Activated naive CD4-positive, alpha-beta T cell treated with anti-CD3 and anti-CD28 coated beads, Interleukin-2, amount 10 ng/mL, durations not matched to agents 7 days and 5 days (primary cell): ENCODE data around the gene DCDC2.
"Not testable (repeated sequence)": the region's sequence is repeated elsewhere in the genome, so short reads cannot be mapped to it uniquely, and the experiment has no call there.

Experiments
- CTCF ChIA-PET: fragments of 350-600 bp; sonication (Branson Sonifier 250); formaldehyde crosslinking; loops from one replicate; lab custom pipeline; 2021; ENCODE audit warnings: antibody characterized with exemption; lab: Charles Lee
- DNase-seq: peaks from one replicate; pipeline ENCODE4 v3.0.0-alpha.2; 2020
- H3K27ac Mint-ChIP-seq: one replicate; pipeline ENCODE4 v1.8.0; 2021; ENCODE audit warnings: mild to moderate bottlenecking, moderate library complexity, mixed read lengths
- H3K27me3 Mint-ChIP-seq: one replicate; pipeline ENCODE4 v1.8.0; 2021; ENCODE audit warnings: mild to moderate bottlenecking, mixed read lengths
- H3K36me3 Mint-ChIP-seq: one replicate; pipeline ENCODE4 v1.8.0; 2021; ENCODE audit warnings: mixed read lengths
- H3K4me1 Mint-ChIP-seq: one replicate; pipeline ENCODE4 v1.8.0; 2021; ENCODE audit warnings: mixed read lengths
- H3K4me3 Mint-ChIP-seq: one replicate; pipeline ENCODE4 v1.8.0; 2021; ENCODE audit warnings: mild to moderate bottlenecking, moderate library complexity, mixed read lengths
- H3K9me3 Mint-ChIP-seq: one replicate; pipeline ENCODE4 v1.8.0; 2021; ENCODE audit warnings: mixed read lengths

DCDC2 gene

DNA sequence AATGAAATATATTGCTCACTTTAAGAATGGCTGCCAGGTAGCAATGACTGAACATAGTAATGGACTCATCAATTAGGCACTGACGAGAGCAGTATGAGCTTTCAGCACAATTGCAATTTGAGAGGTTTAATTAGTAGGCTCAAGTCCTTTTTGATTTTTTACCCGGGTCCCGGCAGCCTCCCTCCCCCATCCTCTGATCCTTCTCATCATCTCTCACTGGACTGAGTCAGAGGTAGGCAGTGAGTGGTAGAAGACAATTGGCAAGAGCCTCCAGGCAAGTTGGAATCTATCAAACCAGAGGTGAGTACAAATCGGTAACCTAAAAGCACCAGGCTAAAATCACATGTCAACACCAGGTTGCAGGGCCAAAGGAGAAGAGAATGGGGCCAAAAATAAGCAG, 107.9 kb downstream of the DCDC2 start:
- no peak overlapping the region for H3K27ac Mint-ChIP-seq
- no peaks in the 10 kb centered on the region for H3K27me3 Mint-ChIP-seq
- CTCF ChIA-PET = no interaction called here
- DNase-seq = no peak
- H3K9me3 Mint-ChIP-seq = no peaks in the 10 kb centered on the region
- no peak overlapping the region for H3K4me3 Mint-ChIP-seq
- H3K36me3 Mint-ChIP-seq = no peaks in the 10 kb centered on the region
- H3K4me1 Mint-ChIP-seq = no peaks in the 10 kb centered on the region

DNA sequence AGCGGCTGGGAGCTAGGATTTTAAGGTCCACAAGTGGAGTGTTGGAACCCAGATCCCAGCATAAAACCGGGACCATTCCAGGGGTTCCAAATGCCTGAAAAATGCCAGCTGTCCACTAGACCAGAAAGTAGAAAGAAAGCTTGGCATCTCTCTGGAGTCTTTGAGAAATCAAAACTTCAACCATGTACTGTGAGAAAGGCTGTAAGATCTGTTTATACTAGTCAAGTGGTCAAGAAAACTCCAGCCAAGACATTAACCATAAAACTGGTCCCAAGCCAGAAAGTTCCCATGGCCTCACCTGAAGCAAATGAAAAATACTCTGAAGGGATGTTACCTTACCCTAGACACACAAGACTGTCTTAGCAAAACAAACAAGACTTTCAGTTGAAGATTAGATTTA, 112.6 kb downstream of the DCDC2 start:
- CTCF ChIA-PET = no interaction called here
- Mint-ChIP-seq H3K4me3 (no peak overlapping the region), H3K27me3 (peaks cover 4% of the 10 kb centered on the region)

DNA sequence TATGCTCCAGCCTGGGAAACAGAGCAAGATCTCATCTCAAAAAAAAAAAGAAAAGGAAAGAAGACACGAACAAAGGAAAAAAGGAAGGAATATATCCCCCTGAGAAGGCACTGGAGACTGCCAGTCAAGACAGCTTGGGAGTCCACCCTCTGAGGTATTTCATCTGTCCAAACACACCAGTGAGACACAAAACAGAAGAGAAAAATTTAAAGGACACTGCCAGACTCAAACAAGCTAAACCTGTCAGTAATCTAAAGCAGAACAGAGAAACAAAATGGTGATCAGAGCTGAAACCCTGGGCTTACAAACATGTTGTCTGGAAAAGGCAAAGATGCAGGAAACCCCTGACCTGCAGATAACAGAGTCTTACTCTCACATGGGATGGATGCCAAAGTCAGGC, 114.9 kb downstream of the DCDC2 start:
- no peaks in the 10 kb centered on the region for H3K4me1 Mint-ChIP-seq
- H3K9me3 Mint-ChIP-seq = no peaks in the 10 kb centered on the region
- no peaks in the 10 kb centered on the region for H3K36me3 Mint-ChIP-seq
- CTCF ChIA-PET = no interaction called here
- no peak for DNase-seq
- no peak overlapping the region for H3K27ac Mint-ChIP-seq
- peaks cover 4% of the 10 kb centered on the region for H3K27me3 Mint-ChIP-seq
- no peak overlapping the region for H3K4me3 Mint-ChIP-seq

More for the DNA sequence above, 112.6 kb downstream of the DCDC2 start:
- Mint-ChIP-seq H3K36me3 (no peaks in the 10 kb centered on the region), H3K4me1 (no peaks in the 10 kb centered on the region), H3K27ac (no peak overlapping the region), H3K9me3 (no peaks in the 10 kb centered on the region)
- no peak for DNase-seq

DNA sequence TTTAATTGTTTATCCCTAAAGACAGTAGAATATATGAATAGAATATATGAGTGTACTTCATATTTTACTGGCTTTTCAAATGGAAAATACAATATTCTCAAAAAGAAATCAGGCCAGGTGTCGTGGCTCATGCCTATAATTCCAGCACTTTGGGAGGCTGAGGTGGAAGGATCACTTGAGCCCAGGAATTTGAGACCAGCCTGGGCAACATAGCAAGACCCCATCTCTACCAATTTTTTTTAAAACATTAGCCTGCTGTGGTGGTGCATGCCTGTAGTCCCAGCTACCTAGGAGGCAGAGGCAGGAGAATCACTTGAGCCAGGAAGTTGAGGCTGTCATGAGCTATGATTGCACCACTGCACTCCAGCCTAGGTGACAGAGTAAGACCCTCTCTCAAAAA, 116.1 kb downstream of the DCDC2 start:
- not testable (repeated sequence) for H3K9me3 Mint-ChIP-seq, H3K4me1 Mint-ChIP-seq

DNA sequence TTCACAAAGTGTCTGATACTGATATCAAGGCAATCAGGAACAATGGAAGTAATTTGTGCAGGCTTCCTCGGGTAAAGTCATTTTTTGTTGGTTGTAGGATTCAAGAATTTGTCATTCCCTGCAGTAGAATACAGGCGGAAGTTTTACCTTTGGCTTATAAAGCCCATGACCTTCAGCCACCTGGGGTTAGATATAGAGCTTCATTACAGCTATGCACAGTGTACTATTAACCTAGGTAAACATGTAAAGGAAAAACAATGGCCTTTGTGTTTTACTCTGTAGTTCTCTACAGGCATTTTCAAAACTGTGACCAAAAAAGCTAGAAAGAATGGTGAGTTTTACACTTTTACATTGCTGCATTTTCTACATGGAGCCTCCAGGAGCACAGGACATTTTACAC, 116.9 kb downstream of the DCDC2 start:
- no peaks in the 10 kb centered on the region for H3K4me1 Mint-ChIP-seq
- CTCF ChIA-PET = no interaction called here

More for the DNA sequence above, 116.1 kb downstream of the DCDC2 start:
- DNase-seq, H3K27ac Mint-ChIP-seq, H3K27me3 Mint-ChIP-seq, CTCF ChIA-PET, H3K4me3 Mint-ChIP-seq, H3K36me3 Mint-ChIP-seq: not testable (repeated sequence)

DNA sequence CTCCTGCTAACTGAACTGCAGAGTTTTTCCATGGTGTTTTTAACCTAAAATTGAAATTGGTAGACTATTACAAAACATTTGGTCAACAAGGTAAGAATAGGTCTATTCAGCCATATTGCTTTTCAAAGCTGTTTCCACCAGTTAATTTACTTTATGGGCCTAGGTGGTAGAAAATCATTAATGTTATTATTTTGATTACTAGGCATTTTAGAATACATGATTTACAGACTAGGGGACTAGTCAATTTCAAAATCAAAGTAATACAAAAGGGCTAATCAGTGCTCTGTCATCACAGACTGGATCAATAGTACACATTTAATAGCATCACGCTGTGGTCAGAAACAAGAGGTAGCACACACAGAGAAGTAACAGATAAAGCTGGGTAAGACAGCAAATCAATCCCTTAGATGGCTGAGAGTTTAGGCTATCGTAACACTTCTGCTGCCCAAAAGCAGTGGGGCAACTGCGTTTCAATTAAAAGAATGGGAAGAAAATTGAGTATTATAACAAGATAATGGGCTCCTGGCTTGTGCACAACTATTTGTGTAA, 117.4 kb downstream of the DCDC2 start:
- Mint-ChIP-seq H3K4me3 (no peak overlapping the region), H3K36me3 (no peaks in the 10 kb centered on the region), H3K27ac (no peak overlapping the region), H3K27me3 (peaks cover 4% of the 10 kb centered on the region), H3K9me3 (peaks cover 5% of the 10 kb centered on the region), H3K4me1 (no peaks in the 10 kb centered on the region)
- CTCF ChIA-PET = interaction anchor here (0.7 kb wide), 1 partner anchor 490 kb away, joined by 3 read pairs; no protein-coding TSS in a partner anchor
- no peak for DNase-seq

More for the DNA sequence above, 116.9 kb downstream of the DCDC2 start:
- Mint-ChIP-seq H3K36me3 (no peaks in the 10 kb centered on the region), H3K4me3 (no peak overlapping the region), H3K9me3 (peaks cover 5% of the 10 kb centered on the region), H3K27ac (no peak overlapping the region), H3K27me3 (peaks cover 4% of the 10 kb centered on the region)
- no peak for DNase-seq

DNA sequence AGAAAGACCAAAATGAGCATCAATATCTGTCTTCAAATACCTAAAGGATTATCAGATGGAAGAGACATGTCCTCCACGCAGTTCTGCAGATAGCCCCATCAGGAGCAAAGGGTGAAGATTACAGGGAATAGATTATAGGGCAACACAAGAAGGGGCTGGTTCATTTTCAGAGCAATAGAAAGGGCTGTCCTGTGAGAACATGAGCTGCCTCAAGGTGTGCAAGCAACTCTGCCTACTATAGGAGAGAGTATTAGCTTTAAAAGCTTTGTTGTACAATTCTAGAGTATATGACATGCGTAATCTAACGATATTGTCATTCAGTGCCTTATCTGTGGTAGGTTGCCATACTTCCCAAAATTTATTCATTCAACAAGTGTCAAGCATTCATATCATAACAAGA, 119.2 kb downstream of the DCDC2 start:
- DNase-seq = no peak
- Mint-ChIP-seq H3K9me3 (peaks cover 5% of the 10 kb centered on the region), H3K27me3 (peaks cover 3% of the 10 kb centered on the region), H3K4me3 (no peak overlapping the region), H3K27ac (no peak overlapping the region), H3K36me3 (no peaks in the 10 kb centered on the region), H3K4me1 (no peaks in the 10 kb centered on the region)
- CTCF ChIA-PET = no interaction called here

DNA sequence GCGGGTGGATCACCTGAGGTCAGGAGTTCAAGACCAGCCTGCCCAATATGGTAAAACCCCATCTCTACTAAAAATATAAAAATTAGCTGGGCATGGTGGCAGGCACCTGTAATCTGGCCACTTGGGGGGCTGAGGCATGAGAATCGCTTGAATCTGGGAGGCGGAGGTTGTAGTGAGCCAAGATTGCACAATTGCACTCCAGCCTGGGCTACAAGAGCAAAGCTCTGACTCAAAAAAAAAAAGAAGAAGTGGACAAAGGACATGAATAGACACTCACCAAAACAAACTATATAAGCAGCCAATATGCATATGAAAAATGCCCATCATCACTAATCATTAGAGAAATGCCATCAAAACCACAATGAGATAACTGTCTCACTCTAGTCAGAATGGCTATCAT, 121.1 kb downstream of the DCDC2 start:
- DNase-seq, H3K9me3 Mint-ChIP-seq, H3K27me3 Mint-ChIP-seq, CTCF ChIA-PET, H3K36me3 Mint-ChIP-seq, H3K27ac Mint-ChIP-seq, H3K4me1 Mint-ChIP-seq, H3K4me3 Mint-ChIP-seq: not testable (repeated sequence)

DNA sequence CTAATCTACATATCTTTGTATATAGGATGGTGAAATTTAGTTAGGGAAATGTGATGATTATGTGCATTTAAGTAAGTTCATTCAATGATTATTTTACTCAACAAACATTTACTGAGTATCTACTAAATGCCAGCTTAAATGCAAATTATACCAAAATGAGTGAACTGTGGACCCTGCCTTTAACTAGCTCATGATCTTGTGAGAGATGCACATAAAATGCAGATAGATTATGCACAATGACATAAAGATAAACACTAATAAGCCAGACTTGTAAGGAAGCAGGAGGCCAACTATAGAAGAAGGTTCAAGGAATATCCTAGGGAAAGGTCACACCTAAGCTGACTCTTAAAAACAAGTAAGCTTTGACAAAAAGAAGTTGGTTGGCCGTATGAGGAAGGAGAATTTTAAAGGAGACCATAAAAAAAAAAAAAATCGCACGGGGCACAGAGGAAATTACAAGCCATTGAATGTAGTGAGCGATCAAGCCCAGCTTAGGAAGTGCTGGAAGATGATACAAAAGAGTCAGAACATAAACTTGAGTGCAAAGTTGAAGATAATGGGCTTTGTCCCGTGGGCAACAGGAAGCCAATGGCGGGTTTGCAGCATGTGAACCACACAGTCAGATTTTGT, 123.9 kb downstream of the DCDC2 start:
- no peaks in the 10 kb centered on the region for H3K36me3 Mint-ChIP-seq
- no peak for DNase-seq
- H3K4me3 Mint-ChIP-seq = no peak overlapping the region
- peaks cover 5% of the 10 kb centered on the region for H3K9me3 Mint-ChIP-seq
- H3K27me3 Mint-ChIP-seq = peaks cover 5% of the 10 kb centered on the region
- CTCF ChIA-PET = no interaction called here
- H3K4me1 Mint-ChIP-seq = no peaks in the 10 kb centered on the region
- no peak overlapping the region for H3K27ac Mint-ChIP-seq

DNA sequence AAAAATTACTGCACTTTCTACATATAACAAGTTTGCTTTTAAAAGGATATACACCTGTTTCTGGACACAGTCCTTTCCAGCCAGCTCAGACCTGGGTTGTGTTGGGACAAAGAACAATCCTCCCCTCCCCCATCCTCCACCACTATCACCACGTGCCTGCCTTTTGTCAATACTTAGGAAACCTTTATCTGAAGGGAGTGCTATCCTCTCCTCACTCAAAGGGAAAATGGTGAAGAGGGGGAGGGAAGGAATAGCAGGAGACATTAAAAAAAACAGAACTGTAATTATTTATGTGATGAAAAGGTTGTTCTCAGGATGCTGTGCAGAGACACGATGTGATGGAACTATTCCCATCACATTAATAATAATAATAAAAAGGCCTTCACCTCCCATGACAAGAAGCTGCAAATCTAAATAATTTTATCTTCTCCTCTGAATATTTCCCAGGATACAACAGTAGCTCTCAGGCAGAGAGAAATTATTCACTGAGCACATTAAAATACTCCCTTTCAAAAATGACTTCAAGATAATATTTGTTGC, 126.4 kb downstream of the DCDC2 start:
- Mint-ChIP-seq H3K4me1 (no peaks in the 10 kb centered on the region), H3K27ac (no peak overlapping the region), H3K9me3 (no peaks in the 10 kb centered on the region), H3K4me3 (no peak overlapping the region), H3K36me3 (no peaks in the 10 kb centered on the region), H3K27me3 (peaks cover 12% of the 10 kb centered on the region)
- DNase-seq = no peak
- CTCF ChIA-PET = no interaction called here

DNA sequence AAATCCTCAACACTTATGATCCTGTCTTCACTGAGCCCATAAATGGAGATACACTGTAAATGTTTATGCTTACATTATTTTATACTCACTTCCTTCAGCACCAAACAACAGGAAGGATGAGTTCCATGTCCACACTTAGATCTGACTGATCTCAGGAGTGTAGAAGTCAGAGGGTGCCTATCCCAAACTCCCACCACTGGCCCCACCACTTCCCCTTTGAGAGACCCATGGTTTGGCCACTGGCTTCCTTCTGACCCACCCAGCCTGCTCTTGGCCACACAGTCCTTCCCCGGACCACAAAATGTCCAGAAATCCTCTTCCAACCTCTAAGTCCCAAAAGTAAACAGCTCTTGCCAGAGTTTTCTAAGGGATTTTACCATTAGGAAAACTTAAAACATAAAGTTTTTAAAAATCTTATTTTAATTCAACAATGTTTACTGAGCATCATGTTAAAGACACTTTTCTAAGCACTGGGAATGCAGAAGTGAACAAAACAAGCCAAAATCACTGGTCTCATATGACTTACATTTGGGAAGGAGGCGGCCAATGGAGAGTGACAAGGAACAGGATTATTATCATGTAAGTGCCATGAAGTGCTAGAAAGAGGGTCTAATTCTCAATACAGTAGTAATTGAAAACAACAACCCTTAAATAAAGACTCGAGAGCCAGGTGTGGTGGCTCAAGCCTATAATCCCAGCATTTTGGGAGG, 128.0 kb downstream of the DCDC2 start:
- CTCF ChIA-PET = no interaction called here
- no peak overlapping the region for H3K4me3 Mint-ChIP-seq
- no peaks in the 10 kb centered on the region for H3K36me3 Mint-ChIP-seq
- no peak for DNase-seq
- H3K27ac Mint-ChIP-seq = no peak overlapping the region
- no peaks in the 10 kb centered on the region for H3K4me1 Mint-ChIP-seq
- H3K27me3 Mint-ChIP-seq = peaks cover 12% of the 10 kb centered on the region
- no peaks in the 10 kb centered on the region for H3K9me3 Mint-ChIP-seq

DNA sequence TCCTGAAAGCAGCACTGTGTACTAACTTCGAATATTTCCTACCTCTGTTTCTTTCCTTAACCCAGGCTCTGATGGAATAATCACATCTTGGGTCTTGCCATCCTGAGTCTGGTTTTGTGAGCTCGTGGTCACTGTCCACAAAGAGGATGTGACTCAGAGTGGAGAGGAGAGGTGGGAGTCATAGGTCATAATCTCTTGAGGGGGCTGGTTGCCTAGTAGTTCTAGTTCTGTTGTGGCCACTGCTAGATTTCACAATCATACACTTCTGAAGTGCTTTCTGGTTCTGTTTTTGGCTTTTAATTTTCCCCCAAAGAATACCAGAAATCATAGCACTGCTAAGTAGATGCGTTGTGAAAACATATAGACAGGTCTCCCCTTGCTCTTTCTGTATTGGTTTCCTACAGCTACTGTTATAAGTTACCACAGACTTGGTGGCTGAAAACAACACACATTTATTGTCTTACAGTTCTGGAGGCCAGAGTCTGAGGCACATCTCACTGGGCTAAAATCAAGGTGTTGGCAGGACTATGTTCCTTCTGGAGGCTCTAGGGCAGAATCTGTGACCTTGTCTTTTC, 129.1 kb downstream of the DCDC2 start:
- no peaks in the 10 kb centered on the region for H3K9me3 Mint-ChIP-seq
- H3K36me3 Mint-ChIP-seq = no peaks in the 10 kb centered on the region
- no peak for DNase-seq
- CTCF ChIA-PET = interaction anchor here (0.9 kb wide), 1 partner anchor 24 kb away, joined by 4 read pairs; no protein-coding TSS in a partner anchor
- peaks cover 12% of the 10 kb centered on the region for H3K27me3 Mint-ChIP-seq
- H3K4me1 Mint-ChIP-seq = no peaks in the 10 kb centered on the region
- no peak overlapping the region for H3K27ac Mint-ChIP-seq
- H3K4me3 Mint-ChIP-seq = no peak overlapping the region

DNA sequence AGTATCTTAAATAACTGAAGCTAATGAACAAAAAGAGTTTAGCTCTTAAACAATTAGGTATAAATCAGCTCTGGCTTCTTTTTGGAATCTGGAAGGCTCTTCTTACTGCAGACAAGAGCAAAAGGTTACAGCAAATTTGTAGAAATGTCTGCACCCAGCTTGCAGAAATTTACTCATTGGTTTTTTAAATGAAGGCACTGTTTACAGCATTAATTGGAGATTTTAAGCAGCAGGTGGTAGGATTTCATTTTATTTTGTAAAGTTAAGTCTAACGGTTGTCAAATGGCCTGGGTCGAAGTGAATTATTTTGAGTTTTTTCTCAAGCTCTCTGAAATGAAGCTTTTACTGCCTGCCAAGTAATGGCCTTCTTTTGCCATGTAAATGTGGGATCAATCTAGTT, 129.7 kb downstream of the DCDC2 start:
- no peak overlapping the region for H3K4me3 Mint-ChIP-seq
- CTCF ChIA-PET = interaction anchor here (0.9 kb wide), 1 partner anchor 24 kb away, joined by 4 read pairs; no protein-coding TSS in a partner anchor
- no peaks in the 10 kb centered on the region for H3K4me1 Mint-ChIP-seq
- H3K9me3 Mint-ChIP-seq = no peaks in the 10 kb centered on the region
- no peaks in the 10 kb centered on the region for H3K36me3 Mint-ChIP-seq
- DNase-seq = no peak
- H3K27me3 Mint-ChIP-seq = peaks cover 12% of the 10 kb centered on the region
- H3K27ac Mint-ChIP-seq = no peak overlapping the region

DNA sequence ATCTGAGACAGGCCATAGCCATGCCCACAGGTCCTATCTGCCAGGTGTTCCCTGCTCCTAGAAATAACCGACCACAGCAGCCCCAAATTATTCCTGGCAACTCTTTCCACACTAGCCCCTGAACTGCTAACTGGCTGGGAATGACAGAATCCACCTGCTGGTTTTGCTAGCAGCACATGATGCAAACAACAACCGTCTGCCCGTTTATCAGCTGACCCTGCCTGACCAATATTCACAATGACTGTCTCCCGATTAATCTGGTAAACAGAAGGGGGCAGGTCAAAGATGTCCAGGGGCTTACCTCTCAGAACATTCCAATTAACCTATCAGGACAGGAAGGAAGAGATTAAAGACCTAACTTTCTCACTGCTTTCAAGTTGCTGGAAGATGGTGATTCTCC, 130.3 kb downstream of the DCDC2 start:
- no peak overlapping the region for H3K4me3 Mint-ChIP-seq
- DNase-seq = no peak
- H3K27ac Mint-ChIP-seq = no peak overlapping the region
- CTCF ChIA-PET = interaction anchor here (0.9 kb wide), 1 partner anchor 25 kb away, joined by 4 read pairs; no protein-coding TSS in a partner anchor
- no peaks in the 10 kb centered on the region for H3K36me3 Mint-ChIP-seq
- no peaks in the 10 kb centered on the region for H3K4me1 Mint-ChIP-seq
- H3K9me3 Mint-ChIP-seq = no peaks in the 10 kb centered on the region
- peaks cover 12% of the 10 kb centered on the region for H3K27me3 Mint-ChIP-seq
